ENCODE measurements around the gene ASB3.

The ASB3 gene, protein sequence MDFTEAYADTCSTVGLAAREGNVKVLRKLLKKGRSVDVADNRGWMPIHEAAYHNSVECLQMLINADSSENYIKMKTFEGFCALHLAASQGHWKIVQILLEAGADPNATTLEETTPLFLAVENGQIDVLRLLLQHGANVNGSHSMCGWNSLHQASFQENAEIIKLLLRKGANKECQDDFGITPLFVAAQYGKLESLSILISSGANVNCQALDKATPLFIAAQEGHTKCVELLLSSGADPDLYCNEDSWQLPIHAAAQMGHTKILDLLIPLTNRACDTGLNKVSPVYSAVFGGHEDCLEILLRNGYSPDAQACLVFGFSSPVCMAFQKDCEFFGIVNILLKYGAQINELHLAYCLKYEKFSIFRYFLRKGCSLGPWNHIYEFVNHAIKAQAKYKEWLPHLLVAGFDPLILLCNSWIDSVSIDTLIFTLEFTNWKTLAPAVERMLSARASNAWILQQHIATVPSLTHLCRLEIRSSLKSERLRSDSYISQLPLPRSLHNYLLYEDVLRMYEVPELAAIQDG

DNA sequence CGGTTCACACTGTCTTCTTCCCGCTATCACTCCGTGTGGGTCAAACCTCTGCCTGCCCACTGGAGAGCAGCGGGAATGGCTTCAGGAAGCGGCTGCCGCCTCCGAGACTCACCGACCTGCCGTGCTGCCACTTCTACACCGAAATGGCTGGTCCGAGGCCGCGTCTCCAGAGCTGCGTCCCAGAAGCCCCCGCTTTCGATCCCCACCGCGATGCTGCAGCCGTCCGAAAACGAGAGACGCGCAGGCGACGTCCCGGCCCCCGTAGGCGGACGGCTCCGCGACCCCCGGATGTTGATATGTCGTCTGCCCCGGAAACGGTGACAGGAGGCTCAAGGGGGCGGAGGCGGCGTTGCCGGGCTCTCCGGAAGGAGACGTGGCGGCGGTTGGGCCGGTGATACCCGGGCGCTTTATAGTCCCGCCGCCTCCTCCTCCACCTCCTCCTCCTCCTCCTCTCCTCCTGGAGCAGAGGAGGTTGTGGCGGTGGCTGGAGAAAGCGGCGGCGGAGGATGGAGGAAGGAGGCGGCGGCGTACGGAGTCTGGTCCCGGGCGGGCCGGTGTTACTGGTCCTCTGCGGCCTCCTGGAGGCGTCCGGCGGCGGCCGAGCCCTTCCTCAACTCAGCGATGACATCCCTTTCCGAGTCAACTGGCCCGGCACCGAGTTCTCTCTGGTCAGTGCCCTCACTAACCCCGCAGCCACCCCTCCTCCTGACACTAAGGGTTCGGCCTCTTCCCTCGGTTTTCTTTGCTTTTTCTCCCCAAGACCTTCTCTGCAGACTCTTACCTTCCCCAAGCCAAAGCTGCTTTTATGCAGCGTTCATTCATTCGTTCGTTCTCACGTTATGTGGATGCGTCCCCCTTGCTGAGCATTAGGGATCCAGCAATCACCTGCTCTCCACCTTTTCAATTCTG, at the start of gene ASB3, which contains the start of gene ERLEC1:
TSS of gene ASB3 (minus strand) at position 249 of the 909 bp plus-strand sequence. CDS start 21,381 bp downstream, outside the sequence.
TSS of gene ERLEC1 (plus strand) at position 340 of the 909 bp plus-strand sequence. CDS start at position 507, 167 bp downstream.
- TF ChIP-seq, protein P1, sequence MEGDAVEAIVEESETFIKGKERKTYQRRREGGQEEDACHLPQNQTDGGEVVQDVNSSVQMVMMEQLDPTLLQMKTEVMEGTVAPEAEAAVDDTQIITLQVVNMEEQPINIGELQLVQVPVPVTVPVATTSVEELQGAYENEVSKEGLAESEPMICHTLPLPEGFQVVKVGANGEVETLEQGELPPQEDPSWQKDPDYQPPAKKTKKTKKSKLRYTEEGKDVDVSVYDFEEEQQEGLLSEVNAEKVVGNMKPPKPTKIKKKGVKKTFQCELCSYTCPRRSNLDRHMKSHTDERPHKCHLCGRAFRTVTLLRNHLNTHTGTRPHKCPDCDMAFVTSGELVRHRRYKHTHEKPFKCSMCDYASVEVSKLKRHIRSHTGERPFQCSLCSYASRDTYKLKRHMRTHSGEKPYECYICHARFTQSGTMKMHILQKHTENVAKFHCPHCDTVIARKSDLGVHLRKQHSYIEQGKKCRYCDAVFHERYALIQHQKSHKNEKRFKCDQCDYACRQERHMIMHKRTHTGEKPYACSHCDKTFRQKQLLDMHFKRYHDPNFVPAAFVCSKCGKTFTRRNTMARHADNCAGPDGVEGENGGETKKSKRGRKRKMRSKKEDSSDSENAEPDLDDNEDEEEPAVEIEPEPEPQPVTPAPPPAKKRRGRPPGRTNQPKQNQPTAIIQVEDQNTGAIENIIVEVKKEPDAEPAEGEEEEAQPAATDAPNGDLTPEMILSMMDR (IDR thresholded peaks at IDR 0.05): no peak

DNA sequence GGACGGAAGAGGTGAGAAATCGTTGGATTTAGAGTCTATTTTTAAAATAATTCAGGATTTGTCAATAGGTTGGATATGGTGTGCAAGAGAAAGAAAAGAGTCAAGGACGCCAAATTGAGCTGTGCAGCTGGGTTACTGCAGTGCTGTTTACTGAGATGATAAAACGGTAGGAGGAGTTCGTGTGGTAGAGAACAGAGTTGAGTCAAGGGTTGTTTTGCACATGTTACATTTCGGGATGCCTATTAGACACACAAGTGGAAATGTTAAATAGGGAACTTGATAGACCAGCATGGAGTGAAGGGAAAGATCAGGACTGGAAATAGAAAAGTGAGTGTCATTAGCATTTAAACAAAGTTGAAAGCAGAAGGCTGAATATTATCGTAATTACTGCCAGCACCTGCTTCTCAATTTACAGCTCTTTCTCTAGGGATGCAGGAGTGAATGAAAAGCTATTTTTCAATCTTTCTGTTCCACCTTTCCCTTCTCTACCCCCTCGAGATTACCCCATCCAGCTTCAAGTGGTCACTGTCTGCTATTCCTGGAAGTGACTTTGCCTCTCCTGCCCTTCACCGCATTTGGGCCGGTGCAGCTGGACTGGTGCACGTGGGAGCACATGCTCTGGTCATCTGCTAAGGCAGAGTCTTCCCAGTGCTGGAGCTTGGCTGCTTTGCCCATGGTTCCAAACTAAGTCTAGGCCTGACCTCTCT, 42.7 kb upstream of the ASB3 start:
- TF ChIP-seq, protein P1 (IDR thresholded peaks at IDR 0.05): no peak

DNA sequence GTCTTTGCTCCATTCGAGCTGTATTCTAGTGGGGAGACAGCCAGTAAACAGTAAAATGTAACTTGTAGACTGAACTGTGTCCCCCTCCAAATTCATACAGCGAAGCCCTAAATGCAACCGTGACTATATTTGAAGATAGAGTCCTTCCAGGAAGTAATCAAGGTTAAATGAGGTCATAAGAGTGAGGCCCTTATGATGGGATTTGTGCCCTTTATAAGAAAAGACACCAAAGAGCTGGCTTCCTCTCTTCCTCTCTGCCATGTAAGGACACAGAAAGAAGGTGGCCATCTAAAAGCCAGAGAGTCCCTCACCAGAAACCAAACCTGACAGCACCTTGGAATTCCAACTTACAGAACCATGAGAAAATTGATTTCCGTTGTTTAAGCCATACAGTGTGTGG, 41.6 kb upstream of the ASB3 start:
- TF ChIP-seq, protein P1 (IDR thresholded peaks at IDR 0.05): no peak

DNA sequence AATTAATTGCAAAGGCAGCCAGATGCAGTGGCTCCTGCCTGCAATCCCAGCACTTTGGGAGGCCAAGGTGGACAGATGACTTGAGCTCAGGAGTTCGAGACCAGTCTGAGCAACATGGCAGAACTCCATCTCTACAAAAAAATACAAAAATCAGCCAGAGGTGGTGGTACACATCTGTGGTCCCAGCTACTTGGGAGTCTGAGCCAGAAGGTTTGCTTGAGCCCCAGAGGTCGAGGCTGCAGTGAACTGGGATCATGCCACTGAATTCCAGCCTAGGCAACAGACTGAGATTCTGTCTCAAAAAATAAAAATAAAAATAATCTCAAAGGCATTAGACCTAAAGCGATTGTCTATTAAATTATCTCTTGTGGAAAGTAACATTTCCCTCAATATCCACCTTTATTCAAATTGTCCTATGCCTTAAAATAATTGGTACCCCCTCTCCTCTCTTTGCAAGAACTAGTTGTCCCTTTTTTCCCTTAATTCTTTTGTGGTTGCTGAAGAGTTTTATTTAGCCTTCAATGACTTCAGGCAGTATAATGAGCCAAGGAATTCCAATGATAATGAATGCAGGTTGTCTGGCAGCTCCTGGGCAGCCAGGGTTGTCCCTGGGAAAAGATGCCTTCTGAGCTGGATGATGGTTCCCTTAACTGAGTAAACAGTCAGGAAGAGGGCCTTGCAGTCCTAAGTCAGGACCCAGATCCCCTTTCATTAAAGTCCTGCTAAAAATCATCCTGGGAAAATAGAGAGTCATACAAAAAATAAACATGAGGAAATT, 40.8 kb upstream of the ASB3 start:
- TF ChIP-seq, protein P1 (IDR thresholded peaks at IDR 0.05): no peak

DNA sequence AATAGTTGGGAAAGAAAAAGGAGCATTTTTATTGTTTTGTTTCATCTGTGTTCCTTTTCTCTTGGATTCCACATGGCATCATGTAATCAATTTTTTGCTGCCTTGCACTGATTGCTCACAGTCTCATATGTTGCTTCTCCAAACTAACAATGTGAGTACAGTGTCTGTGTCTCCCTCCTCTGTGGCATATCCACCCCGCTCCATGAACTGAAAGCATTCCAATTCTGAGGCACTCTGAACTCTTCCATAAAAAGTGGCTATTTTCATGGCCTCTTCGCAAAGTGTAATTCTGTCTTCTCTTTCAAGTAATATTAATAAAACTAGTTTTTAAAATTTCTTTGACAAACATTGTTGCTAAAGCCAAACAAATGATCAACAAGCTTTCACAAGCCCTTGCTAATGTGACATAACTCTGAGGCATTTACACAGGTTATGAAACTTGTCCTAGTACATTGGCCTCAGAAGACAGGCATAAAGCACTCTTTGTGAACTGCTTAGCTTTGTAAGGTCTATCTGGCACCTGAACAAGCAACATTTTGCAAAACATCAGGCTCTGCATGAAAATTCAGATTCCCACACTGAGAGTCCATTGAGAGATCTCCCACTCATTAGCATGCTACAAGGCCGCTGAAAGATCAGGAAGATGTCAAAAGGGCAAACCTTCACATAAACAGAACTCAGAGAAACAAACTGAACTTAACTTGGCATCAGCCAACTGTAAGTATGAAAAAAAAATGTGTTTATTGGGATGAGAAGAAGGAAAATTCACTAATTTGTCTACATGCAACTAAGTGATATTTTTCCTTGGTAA, 40.0 kb upstream of the ASB3 start:
- TF ChIP-seq, protein P1 (IDR thresholded peaks at IDR 0.05): no peak

DNA sequence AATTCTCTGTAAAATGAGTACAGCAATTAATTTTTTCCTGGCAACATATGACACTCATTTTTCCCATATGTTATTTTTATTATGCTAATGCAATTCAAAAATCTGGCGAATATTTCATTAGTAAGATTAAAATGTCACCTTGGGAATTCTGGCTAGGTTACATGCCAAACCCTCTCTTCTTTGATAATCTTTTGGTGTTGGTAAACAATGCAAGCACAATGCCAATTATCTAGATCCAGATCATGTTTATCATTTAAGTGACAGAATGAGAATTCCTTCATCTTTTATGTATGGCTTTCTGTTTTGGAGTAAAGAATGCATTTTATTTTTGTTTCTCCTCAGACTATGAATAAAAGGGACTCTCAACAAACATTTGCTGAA, 39.3 kb upstream of the ASB3 start:
- TF ChIP-seq, protein P1 (IDR thresholded peaks at IDR 0.05): no peak
